ENCODE data around the gene DDX46.

DNA sequence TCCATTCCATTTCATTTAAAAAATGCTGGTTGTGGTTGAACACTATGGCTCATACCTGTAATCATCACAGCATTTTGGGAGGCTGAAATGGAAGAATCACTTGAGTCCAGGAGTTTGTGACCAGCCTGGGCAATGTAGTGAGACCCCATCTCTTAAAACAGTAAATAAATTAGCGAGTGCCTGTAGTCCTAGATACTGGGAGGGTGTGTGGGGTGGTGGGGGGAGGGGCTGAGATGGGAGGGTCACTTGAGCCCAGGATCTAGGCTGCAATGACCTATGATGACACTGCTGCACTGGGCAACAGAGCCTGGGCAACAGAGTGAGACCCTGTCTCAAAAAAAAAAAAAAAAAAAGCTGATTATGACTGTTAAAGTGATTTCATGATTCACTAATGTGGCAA is 29.1 kb downstream of the DDX46 start:
- TF ChIP-seq CTCF (conservative IDR thresholded peaks at IDR 0.05; ENCODE audit: low read length), result no peak
- no peak for TF ChIP-seq EZH2phosphoT487 (IDR thresholded peaks at IDR 0.05; ENCODE audit: borderline replicate concordance)

Measured in Loucy (cell line).